ENCODE data around the gene ADGRE1. TPM values are rescaled to one million over a fixed set of nuclear protein-coding genes. Genes with fewer than 3 reads are reported as not detected.

The ADGRE1 gene
- total RNA-seq, 4 donors from 2014 or later = 0.24 to 3.9 (median 0.37) TPM; not detected in 1

GRCh38 chr19:6952956-6953355 lies 65.6 kb downstream of the ADGRE1 start:
- TF ChIP-seq CTCF (IDR thresholded peaks at IDR 0.05) = no peak
- ATAC-seq (ENCODE audit: low FRiP score) (no peak), DNase-seq (ENCODE audit: low spot score) (no peak)

GRCh38 chr19:6955082-6955481 lies 67.7 kb downstream of the ADGRE1 start:
- DNase-seq (ENCODE audit: low spot score) (no peak), ATAC-seq (ENCODE audit: low FRiP score) (no peak)
- no peak for TF ChIP-seq CTCF (IDR thresholded peaks at IDR 0.05)

- no peak for TF ChIP-seq CTCF (IDR thresholded peaks at IDR 0.05)
- ATAC-seq (ENCODE audit: low FRiP score) = no peak
Observed at GRCh38 chr19:6956573-6956972, 69.2 kb downstream of the ADGRE1 start.

GRCh38 chr19:6958791-6959190 lies 71.4 kb downstream of the ADGRE1 start:
- DNase-seq (ENCODE audit: low spot score) (no peak), ATAC-seq (ENCODE audit: low FRiP score) (no peak)
- no peak for TF ChIP-seq CTCF (IDR thresholded peaks at IDR 0.05)

More at GRCh38 chr19:6956573-6956972, 69.2 kb downstream of the ADGRE1 start:
- no peak for DNase-seq (ENCODE audit: low spot score)

- ATAC-seq (ENCODE audit: low FRiP score) (no peak), DNase-seq (ENCODE audit: low spot score) (no peak)
- no peak for TF ChIP-seq CTCF (IDR thresholded peaks at IDR 0.05)
Observed at GRCh38 chr19:6963244-6963852, 76.0 kb downstream of the ADGRE1 start.

- no peak for DNase-seq (ENCODE audit: low spot score)
- TF ChIP-seq CTCF (IDR thresholded peaks at IDR 0.05) = no peak
- no peak for ATAC-seq (ENCODE audit: low FRiP score)
Observed at GRCh38 chr19:6963937-6964336, 76.6 kb downstream of the ADGRE1 start.

GRCh38 chr19:6967967-6968366 lies 80.6 kb downstream of the ADGRE1 start:
- ATAC-seq (ENCODE audit: low FRiP score) (no peak), DNase-seq (ENCODE audit: low spot score) (no peak)
- no peak for TF ChIP-seq CTCF (IDR thresholded peaks at IDR 0.05)
